HG03039 (cell line): ENCODE data around the gene OR51B6.
"Not testable (repeated sequence)": the region's sequence is repeated elsewhere in the genome, so short reads cannot be mapped to it uniquely, and the experiment has no call there.

Experiments used
- ATAC-seq: cut with Tn5 transposase; IDR thresholded peaks from one replicate; pipeline ENCODE4 v1.9.1; 2021; ENCODE audit warnings: mild to moderate bottlenecking, moderate library complexity; ENCODE audit not compliant: unreplicated experiment

Gene OR51B6

DNA sequence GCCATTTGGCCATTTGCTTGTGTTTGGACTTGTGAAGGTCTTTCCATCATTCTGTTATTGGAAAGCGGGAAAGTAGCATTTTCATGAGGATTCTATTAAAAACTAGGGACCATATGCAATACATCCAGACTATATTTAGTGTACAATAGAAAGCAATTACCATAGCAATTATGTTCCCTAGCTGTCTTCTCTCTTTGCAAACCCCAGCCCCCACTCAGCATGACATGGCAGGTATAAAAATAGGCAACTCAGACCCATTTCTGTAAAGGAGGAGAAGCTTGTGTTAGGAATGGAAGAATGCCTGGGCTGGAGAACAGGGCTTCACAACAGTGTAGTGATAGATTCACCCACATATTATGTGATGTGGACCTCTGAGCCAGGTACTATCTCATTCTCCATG is 12.4 kb downstream of the OR51B6 start:
- ATAC-seq: no peak

DNA sequence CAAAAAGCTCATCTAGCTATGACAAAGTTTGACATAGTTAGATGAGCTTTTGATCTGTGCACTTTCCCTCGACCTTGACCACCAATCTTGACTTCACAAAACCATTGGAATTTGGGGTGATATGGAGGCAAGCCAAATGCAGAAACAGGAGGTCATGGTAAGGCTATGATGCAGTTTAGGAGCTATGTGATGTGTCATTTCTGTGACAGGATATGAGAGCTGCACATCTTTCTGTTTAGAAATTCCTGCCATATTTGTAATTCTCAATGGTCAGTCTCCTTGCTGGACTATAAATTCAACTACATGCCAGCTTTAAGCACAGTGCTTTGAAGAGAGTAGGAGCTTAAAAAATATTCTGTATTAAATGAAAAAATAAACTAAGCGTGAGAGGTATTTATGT is 12.9 kb downstream of the OR51B6 start:
- ATAC-seq: no peak

DNA sequence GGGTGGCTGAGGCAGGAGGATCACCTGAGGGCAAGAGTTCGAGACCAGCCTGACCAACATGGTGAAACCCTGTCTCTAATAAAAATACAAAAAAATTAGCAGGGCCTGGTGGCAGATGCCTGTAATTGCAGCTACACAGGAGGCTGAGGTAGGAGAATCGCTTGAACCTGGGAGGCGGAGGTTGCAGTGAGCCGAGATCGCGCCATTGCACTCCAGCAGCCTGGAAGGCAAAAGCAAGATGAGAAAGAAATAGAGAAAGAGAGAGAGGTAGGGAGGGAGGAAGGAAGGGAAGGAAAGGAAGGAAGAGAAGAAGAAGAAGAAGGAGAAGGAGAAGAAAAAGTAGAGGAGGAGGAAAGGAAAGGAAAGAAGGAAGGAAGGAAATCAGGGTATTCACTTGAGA is 15.1 kb downstream of the OR51B6 start:
- not testable (repeated sequence) for ATAC-seq

DNA sequence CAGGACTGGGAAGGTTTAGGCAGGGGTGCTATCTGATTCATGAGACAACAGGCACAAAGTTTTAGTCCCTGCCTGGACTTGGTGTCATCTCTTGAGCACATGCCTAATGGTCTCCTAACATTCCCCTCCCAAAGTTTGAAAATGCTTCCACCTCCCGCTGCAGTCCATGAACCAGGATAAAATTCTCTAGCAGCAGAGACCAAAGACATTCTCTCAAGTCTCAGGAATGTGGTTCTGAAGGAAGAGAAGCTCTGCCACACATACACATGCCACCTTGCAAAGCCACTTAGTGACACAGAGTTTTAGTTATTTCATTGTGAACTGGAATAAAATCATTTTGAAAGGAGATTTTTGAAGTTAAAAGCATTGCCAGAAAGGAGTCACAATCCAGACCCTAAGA is 15.5 kb downstream of the OR51B6 start:
- no peak for ATAC-seq

DNA sequence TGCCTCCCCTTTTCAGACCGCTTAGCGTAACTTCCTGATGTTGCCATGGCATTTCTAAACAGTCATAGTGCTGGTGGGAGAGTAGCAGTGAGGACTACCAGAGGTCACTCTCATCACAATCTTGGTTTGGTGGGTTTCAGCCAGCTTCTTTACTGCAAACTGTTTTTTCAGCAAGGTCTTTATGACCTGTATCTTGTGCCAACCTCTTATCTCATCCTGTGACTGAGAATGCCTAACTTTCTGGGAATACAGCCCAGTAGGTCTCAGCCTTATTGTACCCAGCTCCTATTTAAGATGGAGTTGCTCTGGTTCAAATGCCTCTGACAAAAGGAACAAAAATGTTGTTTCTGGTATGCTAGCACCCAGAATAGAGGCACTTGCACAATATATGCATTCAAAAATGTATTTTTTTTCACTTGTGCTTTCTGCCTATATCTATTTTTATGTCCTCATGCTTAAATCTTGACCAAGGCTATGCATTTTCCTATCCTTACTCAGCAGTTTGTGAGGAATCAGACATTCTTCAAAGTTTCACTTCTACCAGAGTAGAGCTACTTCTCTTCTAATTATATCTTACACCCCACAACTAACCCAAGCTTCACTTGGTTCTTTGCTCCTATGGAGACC is 16.3 kb downstream of the OR51B6 start:
- ATAC-seq: no peak

DNA sequence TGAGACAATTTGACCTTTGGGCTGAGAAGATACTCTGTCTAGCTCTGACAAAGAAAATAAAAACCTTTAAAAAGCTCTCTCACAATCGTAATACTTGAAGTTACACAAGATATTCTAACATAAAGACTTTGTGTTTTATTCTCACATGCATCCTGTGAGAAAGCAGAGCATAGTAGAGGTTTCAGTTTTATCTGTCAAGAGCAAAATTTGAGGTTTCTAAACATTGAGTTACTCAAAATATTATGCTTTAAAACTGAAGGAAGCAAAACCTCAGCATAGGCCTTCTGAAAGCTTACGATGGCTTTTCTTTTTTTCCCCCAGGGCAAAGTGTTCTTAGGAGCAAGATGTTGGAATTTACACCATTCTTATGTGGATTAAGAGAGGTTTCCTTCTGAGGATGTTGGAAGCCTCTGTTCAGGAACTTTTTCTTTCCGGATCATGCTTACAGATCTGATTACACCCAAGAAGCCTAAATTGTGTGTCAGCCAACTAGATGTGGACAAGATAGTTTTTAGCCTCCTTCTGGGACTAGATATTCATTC is 17.3 kb downstream of the OR51B6 start:
- ATAC-seq: no peak

DNA sequence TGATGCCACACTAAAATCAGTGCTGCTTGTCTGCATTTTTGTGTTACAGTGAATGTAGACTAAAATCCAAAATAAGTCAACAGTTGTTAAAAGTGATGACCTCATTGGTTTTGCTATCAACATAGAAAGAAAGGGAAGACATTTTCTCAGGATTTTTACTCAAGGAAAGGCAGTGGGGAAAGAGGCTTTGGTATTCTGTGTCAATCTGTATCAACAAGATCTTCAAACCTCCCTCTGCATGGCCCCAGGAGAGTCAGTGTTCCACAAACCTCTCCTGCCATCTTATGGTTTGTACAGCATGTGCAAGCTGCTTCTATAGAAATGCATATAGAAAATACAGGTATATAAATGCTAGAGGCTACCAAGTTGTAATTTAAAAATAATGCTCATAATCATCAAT is 18.5 kb downstream of the OR51B6 start:
- ATAC-seq: no peak

DNA sequence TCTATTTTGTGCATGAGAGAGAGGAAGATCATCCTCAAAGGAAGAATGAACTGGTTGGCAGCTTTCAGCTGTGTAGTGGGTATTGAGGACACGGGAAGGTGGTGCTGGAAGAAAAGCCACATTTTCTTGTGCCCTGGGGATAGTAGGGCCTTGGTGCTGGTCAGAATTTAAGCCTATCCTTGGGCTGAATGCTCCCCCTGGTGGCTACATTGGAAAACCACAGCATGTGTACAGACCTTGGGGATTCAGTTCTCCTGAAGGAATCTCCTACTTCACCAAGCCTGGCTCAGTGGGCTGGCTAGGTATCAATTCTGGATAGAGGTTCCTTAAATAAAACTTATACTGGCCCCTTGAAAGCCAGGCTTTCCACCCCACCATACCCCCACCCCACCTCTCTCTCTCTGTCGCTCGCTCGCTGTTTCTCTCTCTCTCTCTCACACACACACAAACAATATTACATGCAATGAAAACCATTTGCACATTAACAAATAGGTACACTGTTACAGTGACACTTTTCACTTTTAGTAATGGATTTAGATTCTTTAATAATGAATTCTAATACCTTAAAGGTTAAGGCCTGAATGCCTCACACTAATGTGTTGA is 29.5 kb downstream of the OR51B6 start:
- ATAC-seq: peak; percentile 84

DNA sequence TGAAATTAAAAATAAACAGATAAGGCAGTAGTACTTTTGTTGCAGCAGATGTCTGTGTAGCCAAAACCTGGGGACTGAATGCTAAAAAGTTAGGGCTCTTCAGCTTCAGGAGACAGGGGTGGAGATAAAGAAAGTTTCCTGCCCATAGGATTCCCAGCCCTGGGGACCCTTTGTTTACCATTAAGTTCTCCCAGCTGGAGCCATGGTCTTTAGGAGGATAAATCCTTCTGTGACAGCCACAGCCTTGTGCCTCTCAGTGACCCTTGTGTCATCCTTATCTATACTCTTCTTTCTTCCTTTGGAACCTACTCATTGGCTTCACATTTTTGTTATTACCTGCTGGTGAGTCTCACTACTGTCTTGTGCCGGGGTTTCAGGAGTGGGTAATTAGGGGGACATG is 32.3 kb downstream of the OR51B6 start, which contains the start of gene OR51M1:
OR51M1 (plus strand) TSS at position 237 of the 400 bp plus-strand sequence. CDS start 5,587 bp downstream, outside the sequence.
- ATAC-seq: no peak

DNA sequence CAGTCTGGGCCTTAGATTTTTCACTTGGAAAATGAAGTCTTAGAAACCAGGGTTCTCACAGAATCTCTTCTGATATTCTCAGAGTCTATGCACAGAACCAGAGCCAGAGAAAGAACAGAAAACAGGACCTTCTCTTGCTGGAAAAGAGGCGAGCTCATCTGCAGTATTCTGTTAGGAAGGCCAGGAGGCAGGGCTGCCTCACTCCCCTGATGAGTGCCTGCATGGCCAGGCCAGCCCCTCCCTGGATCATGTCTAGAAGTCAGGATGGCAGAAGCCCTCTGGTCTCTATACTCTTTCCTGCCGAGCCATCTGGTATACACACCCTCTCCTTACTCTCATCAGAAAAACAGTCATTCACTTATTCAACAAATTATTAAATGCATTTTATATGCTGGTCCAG is 33.0 kb downstream of the OR51B6 start:
- no peak for ATAC-seq

DNA sequence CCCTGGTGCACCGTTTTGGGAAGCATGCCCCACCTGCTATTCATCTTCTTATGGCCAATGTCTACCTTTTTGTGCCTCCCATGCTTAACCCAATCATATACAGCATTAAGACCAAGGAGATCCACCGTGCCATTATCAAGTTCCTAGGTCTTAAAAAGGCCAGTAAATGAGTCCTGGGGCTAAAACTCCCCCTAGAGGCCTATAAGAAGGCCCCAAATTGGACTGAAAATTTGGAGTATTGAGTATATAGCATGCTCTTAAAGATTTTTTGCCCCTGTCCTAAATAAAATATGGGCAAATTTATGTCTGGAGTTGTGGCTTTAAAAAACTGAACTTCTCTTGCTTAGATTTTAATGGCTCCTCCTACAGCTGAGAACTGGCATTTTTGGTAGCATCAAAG is 38.9 kb downstream of the OR51B6 start:
- ATAC-seq: no peak

DNA sequence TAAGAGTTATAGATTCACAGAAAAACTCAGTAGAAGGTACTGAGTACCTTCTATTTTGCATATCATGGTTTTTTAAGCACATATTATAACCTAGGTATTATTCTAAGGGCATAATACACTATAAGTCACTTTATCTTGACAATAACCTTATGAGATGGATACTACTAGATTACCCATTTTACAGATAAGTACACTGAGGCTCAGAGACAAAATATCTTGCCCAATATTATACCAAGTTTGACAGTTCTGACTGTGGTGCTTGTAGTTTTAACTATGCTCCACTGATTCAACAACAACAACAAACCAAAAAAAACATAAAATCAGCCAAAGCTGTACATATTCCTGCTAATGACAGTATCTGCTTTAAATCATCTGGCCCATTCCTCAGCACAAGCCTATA is 42.8 kb downstream of the OR51B6 start:
- ATAC-seq: no peak

DNA sequence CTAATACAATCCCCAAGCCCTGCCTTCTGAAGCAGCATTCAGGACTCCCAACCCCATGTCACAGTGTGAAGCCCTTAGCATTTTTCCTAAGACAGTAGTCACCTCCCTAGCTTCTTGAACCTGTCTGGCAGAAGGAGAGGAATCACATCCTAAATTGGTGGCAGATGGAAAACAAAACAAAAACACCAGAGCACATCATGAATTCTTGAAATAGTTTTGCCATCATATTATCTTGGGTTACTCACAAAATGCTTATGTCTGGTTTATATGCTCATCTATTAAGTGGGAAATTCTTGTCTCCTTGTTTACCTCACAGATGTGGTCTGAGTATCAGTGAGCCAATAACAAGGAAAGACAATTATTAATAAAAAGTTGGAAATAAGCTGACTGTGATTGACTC is 47.6 kb downstream of the OR51B6 start:
- ATAC-seq: no peak
